HCEC 1CT (cell line): ENCODE results near the gene BCL11B.

Source experiments
- DNase-seq: peaks from one replicate; pipeline ENCODE4 v3.0.0-alpha.2; 2017

Gene BCL11B

GRCh38 chr14:99155173-99156089 is 116.6 kb downstream of the BCL11B start:
- DNase-seq, result no peak

- no peak for DNase-seq
These were observed 121.8 kb downstream of the BCL11B start for GRCh38 chr14:99150236-99150635.

- no peak for DNase-seq
These were observed 123.0 kb downstream of the BCL11B start for GRCh38 chr14:99148861-99149610.

GRCh38 chr14:99148131-99148530 is 123.9 kb downstream of the BCL11B start:
- DNase-seq, result no peak

GRCh38 chr14:99147366-99147740 is 124.6 kb downstream of the BCL11B start:
- no peak for DNase-seq

- DNase-seq, result no peak
These were observed 125.2 kb downstream of the BCL11B start for GRCh38 chr14:99146616-99147365.

GRCh38 chr14:99145307-99145706 is 126.7 kb downstream of the BCL11B start:
- no peak for DNase-seq

- no peak for DNase-seq
These were observed 128.2 kb downstream of the BCL11B start for GRCh38 chr14:99143793-99144192.

GRCh38 chr14:99143126-99143525 is 128.9 kb downstream of the BCL11B start:
- DNase-seq, result no peak

- no peak for DNase-seq
These were observed 130.8 kb downstream of the BCL11B start for GRCh38 chr14:99141236-99141635.

- DNase-seq, result no peak
These were observed 132.8 kb downstream of the BCL11B start for GRCh38 chr14:99138999-99139865.

- no peak for DNase-seq
These were observed 134.0 kb downstream of the BCL11B start for GRCh38 chr14:99137913-99138571.

GRCh38 chr14:99137001-99137700 is 134.8 kb downstream of the BCL11B start:
- no peak for DNase-seq

- DNase-seq, result no peak
These were observed 135.6 kb downstream of the BCL11B start for GRCh38 chr14:99136401-99136800.

- no peak for DNase-seq
These were observed 136.0 kb downstream of the BCL11B start for GRCh38 chr14:99136047-99136400.

GRCh38 chr14:99134516-99135046 is 137.4 kb downstream of the BCL11B start:
- DNase-seq, result no peak

- no peak for DNase-seq
These were observed 138.1 kb downstream of the BCL11B start for GRCh38 chr14:99133636-99134515.

GRCh38 chr14:99132821-99133635 is 139.0 kb downstream of the BCL11B start:
- no peak for DNase-seq
